Mucosa of descending colon (tissue), 3 donors: Measurements from ENCODE around the gene ABCA2. TPM values are rescaled to one million over a fixed set of nuclear protein-coding genes. Genes with fewer than 3 reads are reported as not detected.

Experiments
- ATAC-seq: fragments of 200-7000 bp; cut with Tn5 transposase; one replicate; pipeline ENCODE4 v1.9.1; 2020; ENCODE audit warnings: mild to moderate bottlenecking, moderate library complexity
- DNase-seq, 3 donors: peaks; one replicate each; pipeline ENCODE4 v3.0.0-alpha.2; 2020
- H3K36me3 ChIP-seq: fragments of 200-600 bp; one replicate; pipeline ENCODE4 v1.8.0; 2021; ENCODE audit warnings: low read depth, mild to moderate bottlenecking
- H3K4me1 ChIP-seq: fragments of 200-600 bp; one replicate; pipeline ENCODE4 v1.8.0; 2021; ENCODE audit warnings: low read depth, mild to moderate bottlenecking
- H3K4me3 ChIP-seq: fragments of 200-600 bp; one replicate; pipeline ENCODE4 v1.8.0; 2021; ENCODE audit warnings: mild to moderate bottlenecking
- H3K9me3 ChIP-seq: fragments of 200-600 bp; one replicate; pipeline ENCODE4 v1.8.0; 2021; ENCODE audit warnings: mild to moderate bottlenecking
- intact Hi-C, 2 donors: fragments of 100-400 bp; cut with DNase I in 1 of 2; cut with micrococcal nuclease in 1 of 2; formaldehyde crosslinking; loops; one replicate each; pipeline versions ENCODE4 v1.11.0 to v1.11.1; 2022; cut with DNase I, micrococcal nuclease
- total RNA-seq, 3 donors: library from RNA; stranded (reverse); fragmentation: NEBNext Ultra II Directional in 2 of 3; extraction: Animal tissue kit (Norgen Biotek cat#: 25700) in 2 of 3; gene quantifications; one replicate each; pipeline versions ENCODE4 v1.2.1 to v1.2.4, GENCODE V29; 2021 to 2023
- TF ChIP-seq, protein P1 (sequence below): fragments of 200-600 bp; IDR thresholded peaks from one replicate; pipeline ENCODE4 v1.8.0; 2022; ENCODE audit warnings: antibody characterized with exemption, mild to moderate bottlenecking
- donor health status: DM: no; HTN: no; CAD: no; lungs with moderate emphysema.
- donor health status: DM: no; HTN: no; CAD: no.
- donor health status: DM: no; HTN: yes; CAD: no.

Gene ABCA2
- total RNA-seq, 3 donors from 2014 or later = 20.1 to 77.2 (median 48.0) TPM

GRCh38 chr9:137039611-137040366 lies 11.8 kb upstream of the ABCA2 start:
- Histone ChIP-seq H3K9me3 (no peaks in the 10 kb centered on the region), H3K4me1 (peaks cover 19% of the 10 kb centered on the region), H3K36me3 (no peaks in the 10 kb centered on the region), H3K4me3 (no peak overlapping the region)
- no peak for DNase-seq
- no peak for ATAC-seq
- TF ChIP-seq, protein P1, sequence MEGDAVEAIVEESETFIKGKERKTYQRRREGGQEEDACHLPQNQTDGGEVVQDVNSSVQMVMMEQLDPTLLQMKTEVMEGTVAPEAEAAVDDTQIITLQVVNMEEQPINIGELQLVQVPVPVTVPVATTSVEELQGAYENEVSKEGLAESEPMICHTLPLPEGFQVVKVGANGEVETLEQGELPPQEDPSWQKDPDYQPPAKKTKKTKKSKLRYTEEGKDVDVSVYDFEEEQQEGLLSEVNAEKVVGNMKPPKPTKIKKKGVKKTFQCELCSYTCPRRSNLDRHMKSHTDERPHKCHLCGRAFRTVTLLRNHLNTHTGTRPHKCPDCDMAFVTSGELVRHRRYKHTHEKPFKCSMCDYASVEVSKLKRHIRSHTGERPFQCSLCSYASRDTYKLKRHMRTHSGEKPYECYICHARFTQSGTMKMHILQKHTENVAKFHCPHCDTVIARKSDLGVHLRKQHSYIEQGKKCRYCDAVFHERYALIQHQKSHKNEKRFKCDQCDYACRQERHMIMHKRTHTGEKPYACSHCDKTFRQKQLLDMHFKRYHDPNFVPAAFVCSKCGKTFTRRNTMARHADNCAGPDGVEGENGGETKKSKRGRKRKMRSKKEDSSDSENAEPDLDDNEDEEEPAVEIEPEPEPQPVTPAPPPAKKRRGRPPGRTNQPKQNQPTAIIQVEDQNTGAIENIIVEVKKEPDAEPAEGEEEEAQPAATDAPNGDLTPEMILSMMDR = no peak
- intact Hi-C loops = no loop called here

GRCh38 chr9:137038916-137039315 lies 10.9 kb upstream of the ABCA2 start:
- DNase-seq (no peak), ATAC-seq (no peak)
- TF ChIP-seq, protein P1 = no peak

GRCh38 chr9:137037483-137037882 lies 9.4 kb upstream of the ABCA2 start:
- Histone ChIP-seq H3K4me1 (peaks cover 14% of the 10 kb centered on the region), H3K36me3 (no peaks in the 10 kb centered on the region), H3K4me3 (no peak overlapping the region), H3K9me3 (no peaks in the 10 kb centered on the region)
- intact Hi-C loops = no loop called here
- TF ChIP-seq, protein P1 = no peak
- ATAC-seq (no peak), DNase-seq (no peak)

More at GRCh38 chr9:137038916-137039315, 10.9 kb upstream of the ABCA2 start:
- Histone ChIP-seq H3K4me1 (peaks cover 16% of the 10 kb centered on the region), H3K4me3 (no peak overlapping the region), H3K36me3 (no peaks in the 10 kb centered on the region), H3K9me3 (no peaks in the 10 kb centered on the region)
- intact Hi-C loops = no loop called here

DNA sequence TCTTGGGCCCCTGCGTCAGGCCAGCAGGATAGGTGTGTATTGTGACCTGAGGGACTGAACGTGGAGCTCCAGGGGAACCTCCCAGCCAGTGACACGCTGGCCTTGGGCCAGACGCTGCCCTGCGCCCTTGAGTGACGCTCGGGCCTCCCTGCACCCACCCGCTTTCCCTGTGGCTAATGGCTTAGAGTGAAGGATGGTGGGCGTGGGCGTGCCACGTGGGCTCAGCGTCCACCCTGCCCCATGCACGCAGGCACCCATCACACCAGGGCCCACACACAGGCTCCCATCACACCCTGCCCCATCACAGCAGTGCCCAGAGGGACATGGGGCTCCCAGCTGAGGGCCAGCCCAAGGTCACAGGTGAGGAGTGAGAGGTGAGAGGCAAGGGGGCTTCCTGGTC lies 9.0 kb upstream of the ABCA2 start:
- peaks cover 14% of the 10 kb centered on the region for H3K4me1 ChIP-seq
- ATAC-seq = no peak
- H3K9me3 ChIP-seq = no peaks in the 10 kb centered on the region
- intact Hi-C loops = no loop called here
- no peak overlapping the region for H3K4me3 ChIP-seq
- TF ChIP-seq, protein P1 = no peak
- H3K36me3 ChIP-seq = no peaks in the 10 kb centered on the region
- no peak for DNase-seq

DNA sequence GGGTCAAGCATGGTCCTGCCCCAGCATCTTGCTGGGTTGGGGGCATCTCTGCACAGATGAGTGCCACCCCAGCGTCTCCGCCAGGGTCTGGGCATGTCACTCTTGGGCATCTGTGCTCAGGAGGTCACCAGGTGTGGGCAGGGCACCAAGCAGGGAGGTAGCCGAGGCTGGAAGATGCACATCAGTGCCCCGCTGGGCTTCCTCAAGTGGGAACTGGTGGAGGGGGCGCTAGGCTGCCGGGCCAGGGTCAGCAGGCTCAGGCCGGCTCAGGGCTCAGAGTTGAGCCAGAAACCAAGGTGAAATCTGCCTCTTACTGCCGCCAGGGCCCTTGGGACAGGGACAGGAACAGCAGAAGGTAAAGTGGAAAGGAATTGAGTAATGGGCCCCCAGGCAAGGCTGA lies 7.9 kb upstream of the ABCA2 start:
- ATAC-seq = no peak

More for the DNA sequence above, 7.9 kb upstream of the ABCA2 start:
- no peak for DNase-seq
- Histone ChIP-seq H3K4me1 (peaks cover 20% of the 10 kb centered on the region), H3K36me3 (no peaks in the 10 kb centered on the region), H3K4me3 (no peak overlapping the region), H3K9me3 (no peaks in the 10 kb centered on the region)
- TF ChIP-seq, protein P1 = no peak
- intact Hi-C loops = no loop called here
